ENCODE data around the gene CENPS.
"Not testable (repeated sequence)": the region's sequence is repeated elsewhere in the genome, so short reads cannot be mapped to it uniquely, and the experiment has no call there.

The CENPS gene

GRCh38 chr1:10430216-10431069, at the start of gene CENPS:
TSS of gene CENPS (plus strand) at chr1:10430433. CDS start at chr1:10430518, 85 bp downstream.
- DNase-seq (ENCODE audit: low read depth), result peak; percentile 90

- no peak for DNase-seq (ENCODE audit: low read depth)
These were observed 49.5 kb upstream of the CENPS start for GRCh38 chr1:10380594-10381275.

- DNase-seq (ENCODE audit: low read depth), result no peak
These were observed 46.6 kb upstream of the CENPS start for GRCh38 chr1:10383630-10384029.

- DNase-seq (ENCODE audit: low read depth), result no peak
These were observed 46.0 kb upstream of the CENPS start for GRCh38 chr1:10384219-10384618.

- DNase-seq (ENCODE audit: low read depth), result no peak
These were observed 43.2 kb upstream of the CENPS start for GRCh38 chr1:10386761-10387676.

- DNase-seq (ENCODE audit: low read depth), result no peak
These were observed 42.4 kb upstream of the CENPS start for GRCh38 chr1:10387677-10388386.

GRCh38 chr1:10388387-10388715, 41.9 kb upstream of the CENPS start:
- DNase-seq (ENCODE audit: low read depth), result no peak

- no peak for DNase-seq (ENCODE audit: low read depth)
These were observed 40.8 kb upstream of the CENPS start for GRCh38 chr1:10389271-10389973.

- no peak for DNase-seq (ENCODE audit: low read depth)
These were observed 33.4 kb upstream of the CENPS start for GRCh38 chr1:10396870-10397269.

- DNase-seq (ENCODE audit: low read depth), result no peak
These were observed 31.9 kb upstream of the CENPS start for GRCh38 chr1:10398278-10398733.

- DNase-seq (ENCODE audit: low read depth), result peak; percentile 95
These were observed 31.3 kb upstream of the CENPS start, which contains the start of gene PGD for GRCh38 chr1:10398734-10399443. TSS of gene PGD (plus strand) at chr1:10399064. CDS start at chr1:10399118, 54 bp downstream.

- no peak for DNase-seq (ENCODE audit: low read depth)
These were observed 30.7 kb upstream of the CENPS start for GRCh38 chr1:10399444-10399941.

GRCh38 chr1:10400013-10400412, 30.2 kb upstream of the CENPS start:
- no peak for DNase-seq (ENCODE audit: low read depth)

- DNase-seq (ENCODE audit: low read depth), result no peak
These were observed 29.0 kb upstream of the CENPS start for GRCh38 chr1:10401281-10401680.

GRCh38 chr1:10402729-10403274, 27.4 kb upstream of the CENPS start:
- DNase-seq (ENCODE audit: low read depth), result no peak

GRCh38 chr1:10407201-10407600, 23.0 kb upstream of the CENPS start:
- no peak for DNase-seq (ENCODE audit: low read depth)

GRCh38 chr1:10415211-10415930, 14.9 kb upstream of the CENPS start:
- DNase-seq (ENCODE audit: low read depth), result no peak

GRCh38 chr1:10415967-10416366, 14.3 kb upstream of the CENPS start:
- DNase-seq (ENCODE audit: low read depth), result not testable (repeated sequence)

- not testable (repeated sequence) for DNase-seq (ENCODE audit: low read depth)
These were observed 11.5 kb upstream of the CENPS start for GRCh38 chr1:10418741-10419140.

Measured in stimulated activated CD4-positive, alpha-beta T cell treated with anti-CD3 and anti-CD28 coated beads, Interleukin-2, amount 100 ng/mL, for 4 hours (primary cell).